ENCODE results near the gene MANEA. TPM values are rescaled to one million over a fixed set of nuclear protein-coding genes. Genes with fewer than 3 reads are reported as not detected.

MANEA gene
- total RNA-seq, 1 donor from 2014 or later: 16.3 TPM

- TF ChIP-seq, protein P1, sequence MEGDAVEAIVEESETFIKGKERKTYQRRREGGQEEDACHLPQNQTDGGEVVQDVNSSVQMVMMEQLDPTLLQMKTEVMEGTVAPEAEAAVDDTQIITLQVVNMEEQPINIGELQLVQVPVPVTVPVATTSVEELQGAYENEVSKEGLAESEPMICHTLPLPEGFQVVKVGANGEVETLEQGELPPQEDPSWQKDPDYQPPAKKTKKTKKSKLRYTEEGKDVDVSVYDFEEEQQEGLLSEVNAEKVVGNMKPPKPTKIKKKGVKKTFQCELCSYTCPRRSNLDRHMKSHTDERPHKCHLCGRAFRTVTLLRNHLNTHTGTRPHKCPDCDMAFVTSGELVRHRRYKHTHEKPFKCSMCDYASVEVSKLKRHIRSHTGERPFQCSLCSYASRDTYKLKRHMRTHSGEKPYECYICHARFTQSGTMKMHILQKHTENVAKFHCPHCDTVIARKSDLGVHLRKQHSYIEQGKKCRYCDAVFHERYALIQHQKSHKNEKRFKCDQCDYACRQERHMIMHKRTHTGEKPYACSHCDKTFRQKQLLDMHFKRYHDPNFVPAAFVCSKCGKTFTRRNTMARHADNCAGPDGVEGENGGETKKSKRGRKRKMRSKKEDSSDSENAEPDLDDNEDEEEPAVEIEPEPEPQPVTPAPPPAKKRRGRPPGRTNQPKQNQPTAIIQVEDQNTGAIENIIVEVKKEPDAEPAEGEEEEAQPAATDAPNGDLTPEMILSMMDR (IDR thresholded peaks at IDR 0.05): no peak
- TF ChIP-seq EZH2phosphoT487 (IDR thresholded peaks at IDR 0.05): no peak
- no peak for TF ChIP-seq EZH2 (IDR thresholded peaks at IDR 0.05)
- no peak overlapping the region for H3K27ac Mint-ChIP-seq
- H3K36me3 ChIP-seq: no peaks in the 10 kb centered on the region
- H3K27me3 Mint-ChIP-seq (ENCODE audit: insufficient read depth, low read depth): no peaks in the 10 kb centered on the region
- H3K4me1 Mint-ChIP-seq: no peaks in the 10 kb centered on the region
- no peak overlapping the region for H3K4me3 ChIP-seq
- H2AFZ ChIP-seq (replicated peaks): no peak overlapping the region
- no peaks in the 10 kb centered on the region for H3K79me2 ChIP-seq (ENCODE audit: low read depth)
- H3K4me1 ChIP-seq: no peaks in the 10 kb centered on the region
- no peak for DNase-seq (ENCODE audit: low spot score)
- no peaks in the 10 kb centered on the region for H3K27me3 ChIP-seq
- no peak overlapping the region for H3K9ac ChIP-seq
- no peaks in the 10 kb centered on the region for H3K36me3 Mint-ChIP-seq
- no peak overlapping the region for H3K4me3 Mint-ChIP-seq
- H3K27ac ChIP-seq: no peak overlapping the region
- H4K20me1 ChIP-seq (ENCODE audit: low read depth): no peaks in the 10 kb centered on the region
- no peaks in the 10 kb centered on the region for H3K9me3 Mint-ChIP-seq
- no peaks in the 10 kb centered on the region for H3F3A ChIP-seq (ENCODE audit: low read depth)
- no peaks in the 10 kb centered on the region for H3K9me3 ChIP-seq (ENCODE audit: low read depth)
- H3K4me2 ChIP-seq: no peak overlapping the region
Observed at GRCh38 chr6:95649451-95649850, 72.1 kb downstream of the MANEA start.

DNA sequence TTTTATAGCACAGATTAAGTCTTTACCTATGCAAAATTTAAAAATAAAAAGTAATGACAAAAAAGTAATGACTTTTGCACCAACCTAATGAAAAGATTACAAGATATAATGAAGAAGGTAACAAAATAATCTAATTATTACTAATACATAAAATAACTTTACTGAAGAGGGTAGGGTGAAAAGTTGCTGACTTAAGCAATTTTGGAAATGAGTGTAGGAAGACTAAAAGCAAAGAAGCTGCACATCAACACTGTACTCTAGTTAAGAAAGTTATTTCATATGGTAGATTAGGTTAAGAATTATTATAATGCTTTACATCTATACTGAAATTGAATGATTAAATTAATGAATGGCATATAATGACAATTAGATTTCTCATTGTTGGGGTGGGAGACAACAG is 76.8 kb downstream of the MANEA start:
- H3K9me3 Mint-ChIP-seq: no peaks in the 10 kb centered on the region
- no peak overlapping the region for H3K27ac ChIP-seq
- H3K4me2 ChIP-seq: no peak overlapping the region
- H3K9me3 ChIP-seq (ENCODE audit: low read depth): no peaks in the 10 kb centered on the region
- H3K27me3 Mint-ChIP-seq (ENCODE audit: insufficient read depth, low read depth): peaks cover 3% of the 10 kb centered on the region
- peaks cover 10% of the 10 kb centered on the region for H3K4me1 Mint-ChIP-seq
- H3K27ac Mint-ChIP-seq: no peak overlapping the region
- H3K36me3 Mint-ChIP-seq: no peaks in the 10 kb centered on the region
- H4K20me1 ChIP-seq (ENCODE audit: low read depth): no peaks in the 10 kb centered on the region
- H3K9ac ChIP-seq: no peak overlapping the region
- no peaks in the 10 kb centered on the region for H3K27me3 ChIP-seq
- no peak overlapping the region for H3K4me3 ChIP-seq
- H3K4me1 ChIP-seq: no peaks in the 10 kb centered on the region
- H3F3A ChIP-seq (ENCODE audit: low read depth): no peaks in the 10 kb centered on the region
- no peaks in the 10 kb centered on the region for H3K36me3 ChIP-seq
- no peaks in the 10 kb centered on the region for H3K79me2 ChIP-seq (ENCODE audit: low read depth)
- no peak for DNase-seq (ENCODE audit: low spot score)
- no peak overlapping the region for H3K4me3 Mint-ChIP-seq
- TF ChIP-seq, protein P1 (IDR thresholded peaks at IDR 0.05): no peak
- TF ChIP-seq EZH2phosphoT487 (IDR thresholded peaks at IDR 0.05): no peak
- no peak for TF ChIP-seq EZH2 (IDR thresholded peaks at IDR 0.05)
- H2AFZ ChIP-seq (replicated peaks): no peak overlapping the region

DNA sequence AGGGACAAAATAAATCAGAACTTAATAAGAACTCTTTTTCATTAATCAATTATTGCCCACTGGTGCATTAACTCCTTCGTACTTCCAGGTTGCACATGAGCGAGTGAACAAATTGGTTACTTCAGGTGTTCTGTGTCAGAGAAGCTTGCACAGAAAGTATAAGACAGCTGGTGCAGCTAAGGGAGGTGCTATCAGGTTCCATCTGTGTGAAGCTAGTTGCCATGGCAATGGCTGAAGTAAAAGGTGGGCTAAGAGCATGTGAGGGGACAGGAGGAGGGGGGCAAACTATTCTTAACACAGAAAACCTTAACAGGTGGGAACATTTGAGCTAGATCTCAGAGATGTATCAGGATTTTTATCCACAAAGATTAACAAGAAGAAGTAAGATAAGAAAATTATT is 81.6 kb downstream of the MANEA start:
- H3K36me3 ChIP-seq: no peaks in the 10 kb centered on the region
- peaks cover 10% of the 10 kb centered on the region for H3K4me1 Mint-ChIP-seq
- H3K27me3 Mint-ChIP-seq (ENCODE audit: insufficient read depth, low read depth): peaks cover 3% of the 10 kb centered on the region
- no peak overlapping the region for H3K4me3 Mint-ChIP-seq
- no peaks in the 10 kb centered on the region for H3K79me2 ChIP-seq (ENCODE audit: low read depth)
- H3K9ac ChIP-seq: no peak overlapping the region
- H3K9me3 ChIP-seq (ENCODE audit: low read depth): no peaks in the 10 kb centered on the region
- no peak overlapping the region for H3K27ac Mint-ChIP-seq
- no peak for DNase-seq (ENCODE audit: low spot score)
- no peaks in the 10 kb centered on the region for H3K4me1 ChIP-seq
- no peaks in the 10 kb centered on the region for H3F3A ChIP-seq (ENCODE audit: low read depth)
- H3K4me2 ChIP-seq: no peak overlapping the region
- H2AFZ ChIP-seq (replicated peaks): no peak overlapping the region
- H3K27me3 ChIP-seq: no peaks in the 10 kb centered on the region
- no peak overlapping the region for H3K27ac ChIP-seq
- no peak overlapping the region for H3K4me3 ChIP-seq
- no peaks in the 10 kb centered on the region for H3K36me3 Mint-ChIP-seq
- no peaks in the 10 kb centered on the region for H4K20me1 ChIP-seq (ENCODE audit: low read depth)
- TF ChIP-seq, protein P1 (IDR thresholded peaks at IDR 0.05): no peak
- TF ChIP-seq EZH2 (IDR thresholded peaks at IDR 0.05): no peak
- TF ChIP-seq EZH2phosphoT487 (IDR thresholded peaks at IDR 0.05): no peak
- no peaks in the 10 kb centered on the region for H3K9me3 Mint-ChIP-seq

All from neural progenitor cell (in vitro differentiated cells).